Stimulated activated CD4-positive, alpha-beta T cell treated with anti-CD3 and anti-CD28 coated beads, Interleukin-2, amount 100 ng/mL, for 24 hours (primary cell): ENCODE data around the gene PHLDB1.

Experiments used
- DNase-seq, 2 donors: peaks; one replicate each; pipeline ENCODE4 v3.0.0-alpha.2; 2020

The PHLDB1 gene

GRCh38 chr11:118640332-118641154 lies 33.1 kb downstream of the PHLDB1 start:
- DNase-seq = no peak

GRCh38 chr11:118641397-118642019 lies 34.1 kb downstream of the PHLDB1 start:
- DNase-seq = no peak

- no peak for DNase-seq
Observed at GRCh38 chr11:118643142-118643994, 36.0 kb downstream of the PHLDB1 start.

GRCh38 chr11:118643995-118644345 lies 36.6 kb downstream of the PHLDB1 start:
- no peak for DNase-seq

- DNase-seq = no peak
Observed at GRCh38 chr11:118644496-118644895, 37.1 kb downstream of the PHLDB1 start.

GRCh38 chr11:118645066-118645715 lies 37.8 kb downstream of the PHLDB1 start:
- DNase-seq = no peak

- no peak for DNase-seq
Observed at GRCh38 chr11:118646393-118646792, 39.0 kb downstream of the PHLDB1 start.

GRCh38 chr11:118648291-118648690 lies 40.9 kb downstream of the PHLDB1 start:
- no peak for DNase-seq

- DNase-seq = no peak
Observed at GRCh38 chr11:118649941-118650340, 42.5 kb downstream of the PHLDB1 start.

GRCh38 chr11:118650366-118650765 lies 43.0 kb downstream of the PHLDB1 start:
- DNase-seq = no peak

GRCh38 chr11:118651820-118652219 lies 44.4 kb downstream of the PHLDB1 start:
- no peak for DNase-seq

GRCh38 chr11:118652681-118653181 lies 45.3 kb downstream of the PHLDB1 start:
- no peak for DNase-seq

GRCh38 chr11:118653684-118654390 lies 46.4 kb downstream of the PHLDB1 start:
- DNase-seq = no peak

- DNase-seq = no peak
Observed at GRCh38 chr11:118655486-118656190, 48.2 kb downstream of the PHLDB1 start.

GRCh38 chr11:118656563-118657165 lies 49.2 kb downstream of the PHLDB1 start:
- DNase-seq = no peak

GRCh38 chr11:118657238-118657637 lies 49.8 kb downstream of the PHLDB1 start:
- no peak for DNase-seq

GRCh38 chr11:118657709-118658428 lies 50.5 kb downstream of the PHLDB1 start:
- no peak for DNase-seq

- DNase-seq = no peak
Observed at GRCh38 chr11:118658429-118659313, 51.3 kb downstream of the PHLDB1 start.

GRCh38 chr11:118659314-118659952 lies 52.0 kb downstream of the PHLDB1 start:
- DNase-seq = peak; percentile 94 to 97
